Smooth muscle cell of the brain vasculature (primary cell): ENCODE measurements around the gene PAIP2.
"Not testable (repeated sequence)": the region's sequence is repeated elsewhere in the genome, so short reads cannot be mapped to it uniquely, and the experiment has no call there.

Source experiments
- DNase-seq: peaks from one replicate; pipeline ENCODE4 v3.0.0-alpha.2; 2012; ENCODE audit warnings: low read depth, low spot score

Gene PAIP2

GRCh38 chr5:139315056-139315615 lies 26.5 kb upstream of the PAIP2 start:
- no peak for DNase-seq

- no peak for DNase-seq
Observed at GRCh38 chr5:139335811-139336210, 5.8 kb upstream of the PAIP2 start.

DNA sequence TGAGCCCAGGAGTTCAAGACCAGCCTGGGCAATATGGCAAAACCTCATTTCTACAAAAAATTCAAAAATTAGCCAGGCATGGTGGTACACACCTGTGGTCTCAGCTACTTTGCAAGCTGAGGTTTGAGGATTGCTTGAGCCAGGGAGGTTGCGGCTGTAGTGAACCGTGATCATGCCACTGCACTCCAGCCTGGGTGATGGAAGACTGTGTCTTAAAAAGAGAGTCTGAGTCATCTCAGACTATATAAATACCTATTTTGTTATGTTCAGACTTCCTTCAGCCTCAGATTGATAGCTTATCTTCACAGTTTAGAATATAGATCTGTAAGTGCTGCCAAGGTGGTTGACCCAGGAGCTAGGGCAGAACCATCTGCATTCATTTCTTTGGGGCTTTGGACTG lies 1.6 kb upstream of the PAIP2 start:
- DNase-seq, result no peak

DNA sequence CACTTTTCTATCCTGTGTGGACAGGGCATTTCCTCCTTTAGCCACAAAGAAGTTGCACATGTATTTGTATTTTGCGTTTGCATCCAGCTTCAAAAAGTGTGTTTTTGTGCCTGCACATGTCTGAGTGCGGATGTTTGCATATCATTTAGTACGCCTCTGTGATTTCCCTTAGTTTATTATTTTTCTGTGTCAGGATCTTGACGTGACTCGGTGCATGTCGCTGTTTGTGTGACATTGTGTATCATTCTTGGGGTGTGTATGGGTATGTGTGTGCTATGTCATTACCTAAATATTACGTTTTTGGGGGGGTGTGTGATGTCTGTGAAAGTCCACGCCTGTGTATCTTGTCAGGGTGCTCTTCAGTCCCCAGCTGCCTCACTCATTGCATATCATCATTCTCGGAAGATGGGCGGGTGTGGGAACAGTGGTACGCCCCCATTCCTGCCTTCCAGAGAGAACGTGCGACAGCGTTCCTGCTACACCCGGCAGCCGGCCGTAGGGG lies 416 bp upstream of the PAIP2 start:
- DNase-seq, result no peak

DNA sequence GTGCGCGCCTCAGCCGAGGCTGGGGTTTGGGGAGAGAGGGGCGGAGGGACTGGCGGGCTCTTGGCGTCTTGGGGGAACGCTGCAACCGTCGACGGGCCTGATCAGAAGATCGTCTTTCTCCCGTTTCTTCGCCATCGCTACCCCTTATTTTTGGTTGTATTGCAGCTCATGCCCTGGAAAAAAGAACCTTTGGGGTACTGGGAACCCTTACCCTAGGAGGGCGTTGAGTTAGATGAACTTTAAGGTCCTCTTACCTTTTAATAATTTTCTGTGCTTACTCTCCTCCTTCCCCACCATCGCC lies 719 bp downstream of the PAIP2 start:
- DNase-seq, result no peak

DNA sequence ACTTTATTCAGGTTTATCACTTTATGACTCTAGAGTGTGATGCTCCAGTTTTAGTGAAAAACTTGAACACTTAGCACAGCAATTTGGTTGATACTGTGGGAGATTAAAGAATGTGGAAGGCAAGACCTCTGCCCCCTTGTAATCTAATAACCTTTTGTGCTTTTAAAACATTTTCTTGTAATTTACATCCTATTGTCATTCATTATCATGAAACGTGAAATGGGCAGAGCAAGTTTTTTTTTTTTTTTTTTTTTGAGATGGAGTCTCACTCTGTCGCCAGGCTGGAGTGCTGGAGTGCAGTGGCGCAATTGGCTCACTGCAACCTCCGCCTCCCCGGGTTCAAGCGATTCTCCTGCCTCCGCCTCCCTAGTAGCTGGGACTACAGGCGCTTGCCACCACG lies 1.8 kb downstream of the PAIP2 start:
- DNase-seq, result no peak

DNA sequence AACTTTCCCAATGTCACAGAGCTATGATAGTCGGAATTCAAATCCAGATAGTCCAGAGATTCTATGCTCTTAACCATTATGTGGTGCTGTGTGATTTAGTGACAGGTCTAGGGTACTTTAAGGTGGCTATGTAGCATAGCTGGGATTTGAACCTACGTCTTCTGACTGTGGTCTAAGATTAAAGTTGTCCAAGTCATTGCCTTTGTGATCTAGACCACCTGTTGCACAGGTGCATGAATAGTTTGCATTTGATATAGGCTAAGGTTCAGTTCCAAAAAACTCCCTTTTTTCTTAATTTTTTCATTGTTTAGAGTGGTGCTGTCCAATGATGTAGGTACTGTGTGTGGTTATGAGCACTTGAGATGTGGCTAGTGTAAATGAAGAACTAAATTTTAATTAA lies 2.5 kb downstream of the PAIP2 start:
- DNase-seq, result no peak

- not testable (repeated sequence) for DNase-seq
Observed at GRCh38 chr5:139345442-139345841, 3.8 kb downstream of the PAIP2 start.

DNA sequence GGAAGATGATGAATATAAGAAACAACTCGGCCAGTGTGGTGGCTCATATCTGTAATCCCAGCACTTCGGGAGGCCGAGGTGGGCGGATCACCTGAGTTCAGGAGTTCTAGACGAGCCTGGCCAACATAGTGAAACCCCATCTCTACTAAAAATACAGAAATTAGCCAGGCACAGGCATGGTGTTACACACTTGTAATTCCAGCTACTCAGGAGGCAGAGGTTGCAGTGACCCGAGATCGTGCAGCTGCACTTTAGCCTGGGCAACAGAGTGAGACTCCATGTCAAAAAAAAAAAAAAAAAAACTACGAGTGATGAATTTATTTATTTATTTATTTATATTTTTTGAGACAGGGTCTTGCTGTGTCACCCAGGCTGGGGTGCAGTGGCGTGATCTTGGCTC lies 6.2 kb downstream of the PAIP2 start:
- not testable (repeated sequence) for DNase-seq

DNA sequence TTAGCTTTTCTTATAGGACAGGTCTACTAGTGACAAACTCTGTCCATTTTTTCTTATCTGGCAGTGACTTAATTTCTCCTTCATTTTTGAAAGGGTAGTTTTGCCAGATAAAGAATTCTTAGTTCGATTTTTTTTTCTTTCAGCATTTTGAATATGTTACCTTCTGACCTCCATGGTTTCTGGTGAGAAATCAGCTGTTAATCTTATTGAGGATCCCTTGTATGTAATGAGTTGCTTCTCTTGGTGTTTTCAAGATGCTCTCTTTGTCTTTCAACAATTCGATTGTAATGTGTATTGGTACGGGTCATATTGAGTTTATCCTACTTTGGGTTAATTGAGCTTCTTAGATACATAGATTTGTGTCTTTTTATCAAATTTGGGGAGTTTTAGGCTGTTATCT lies 12.5 kb downstream of the PAIP2 start:
- DNase-seq, result no peak

- DNase-seq, result not testable (repeated sequence)
Observed at GRCh38 chr5:139355900-139356299, 14.2 kb downstream of the PAIP2 start.

DNA sequence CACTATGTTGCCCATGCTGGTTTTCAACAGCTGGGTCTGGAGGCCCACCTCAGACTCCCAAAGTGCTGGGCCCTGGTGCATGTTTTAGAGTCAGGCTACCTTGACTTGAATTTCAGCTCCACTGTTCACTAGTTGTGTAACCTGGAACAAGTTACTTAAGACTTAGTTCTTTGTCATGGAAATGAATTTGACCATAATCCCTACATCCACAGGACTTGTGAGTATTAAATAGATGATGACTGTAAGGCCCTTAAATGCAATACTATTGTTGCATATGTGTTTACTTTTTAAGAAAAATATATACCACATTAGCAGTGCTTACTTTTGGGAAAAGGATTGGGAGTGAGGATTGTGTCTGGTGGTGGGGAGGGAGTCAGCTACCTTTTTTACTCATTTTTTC lies 16.4 kb downstream of the PAIP2 start:
- no peak for DNase-seq

DNA sequence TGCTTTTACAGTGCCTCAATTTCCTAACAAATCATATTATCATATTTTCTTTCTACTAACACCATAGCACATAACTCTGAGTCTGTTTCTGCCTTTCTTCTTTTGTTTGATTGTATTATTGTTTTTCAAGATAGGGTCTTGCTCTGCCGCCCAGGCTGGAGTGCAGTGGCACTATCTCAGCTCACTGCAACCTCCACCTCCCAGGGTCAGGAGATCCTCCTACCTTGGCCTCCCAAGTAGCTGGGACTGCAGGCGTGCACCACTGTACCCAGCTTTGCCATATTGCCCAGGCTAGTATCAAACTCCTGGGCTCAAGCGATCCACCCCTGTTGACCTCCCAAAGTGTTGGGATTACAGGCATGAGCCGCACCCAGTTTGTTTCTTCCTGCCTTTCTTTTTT lies 18.7 kb downstream of the PAIP2 start:
- no peak for DNase-seq

- DNase-seq, result no peak
Observed at GRCh38 chr5:139361835-139362429, 20.3 kb downstream of the PAIP2 start.

DNA sequence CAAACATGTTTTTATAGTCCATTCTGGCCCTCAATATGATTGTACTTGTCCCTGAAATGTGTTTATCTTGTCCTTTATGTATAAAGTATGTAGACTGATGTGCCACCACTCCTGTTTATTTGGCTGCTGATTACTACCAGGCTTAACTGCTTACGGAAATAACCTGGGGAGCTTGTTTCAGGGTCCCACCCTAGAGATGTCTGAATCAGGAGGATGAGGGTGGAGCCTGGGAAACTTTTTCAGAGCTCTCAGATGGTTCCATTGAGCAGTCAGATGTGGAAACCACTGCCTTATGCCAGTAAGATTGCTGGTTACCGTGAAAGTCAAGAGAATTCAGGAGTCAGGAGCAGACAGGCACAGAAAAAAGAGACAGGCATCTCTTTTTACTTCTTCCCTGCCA lies 22.3 kb downstream of the PAIP2 start:
- no peak for DNase-seq

DNA sequence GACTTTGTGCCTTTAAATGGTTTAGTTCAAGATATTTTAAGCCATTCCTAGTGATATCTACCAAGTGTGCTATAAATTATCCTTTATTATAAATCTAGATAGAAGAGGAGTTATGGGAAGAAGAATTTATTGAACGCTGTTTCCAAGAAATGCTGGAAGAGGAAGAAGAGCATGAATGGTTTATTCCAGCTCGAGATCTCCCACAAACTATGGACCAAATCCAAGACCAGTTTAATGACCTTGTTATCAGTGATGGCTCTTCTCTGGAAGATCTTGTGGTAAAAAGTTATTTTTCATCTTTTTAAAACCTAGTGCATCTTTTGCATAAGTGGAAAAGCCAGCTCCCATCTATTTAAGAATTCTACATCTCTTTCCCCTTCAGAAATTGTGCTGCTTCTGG lies 22.8 kb downstream of the PAIP2 start:
- DNase-seq, result no peak

DNA sequence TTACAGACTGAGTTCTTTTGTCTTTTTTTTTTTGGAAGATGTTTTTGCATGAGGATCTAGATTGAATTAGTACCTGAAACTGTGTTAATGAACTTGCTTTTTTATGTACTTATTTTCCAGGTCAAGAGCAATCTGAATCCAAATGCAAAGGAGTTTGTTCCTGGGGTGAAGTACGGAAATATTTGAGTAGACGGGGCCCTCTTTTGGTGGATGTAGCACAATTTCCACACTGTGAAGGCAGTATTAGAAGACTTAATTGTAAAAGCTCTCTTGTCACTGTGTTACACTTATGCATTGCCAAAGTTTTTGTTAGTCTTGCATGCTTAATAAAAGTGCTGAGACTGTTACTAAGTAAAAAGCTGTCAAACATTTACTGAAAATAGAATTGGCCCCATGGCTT lies 27.0 kb downstream of the PAIP2 start:
- no peak for DNase-seq

GRCh38 chr5:139369181-139369580 lies 27.5 kb downstream of the PAIP2 start:
- peak; percentile 40 for DNase-seq

DNA sequence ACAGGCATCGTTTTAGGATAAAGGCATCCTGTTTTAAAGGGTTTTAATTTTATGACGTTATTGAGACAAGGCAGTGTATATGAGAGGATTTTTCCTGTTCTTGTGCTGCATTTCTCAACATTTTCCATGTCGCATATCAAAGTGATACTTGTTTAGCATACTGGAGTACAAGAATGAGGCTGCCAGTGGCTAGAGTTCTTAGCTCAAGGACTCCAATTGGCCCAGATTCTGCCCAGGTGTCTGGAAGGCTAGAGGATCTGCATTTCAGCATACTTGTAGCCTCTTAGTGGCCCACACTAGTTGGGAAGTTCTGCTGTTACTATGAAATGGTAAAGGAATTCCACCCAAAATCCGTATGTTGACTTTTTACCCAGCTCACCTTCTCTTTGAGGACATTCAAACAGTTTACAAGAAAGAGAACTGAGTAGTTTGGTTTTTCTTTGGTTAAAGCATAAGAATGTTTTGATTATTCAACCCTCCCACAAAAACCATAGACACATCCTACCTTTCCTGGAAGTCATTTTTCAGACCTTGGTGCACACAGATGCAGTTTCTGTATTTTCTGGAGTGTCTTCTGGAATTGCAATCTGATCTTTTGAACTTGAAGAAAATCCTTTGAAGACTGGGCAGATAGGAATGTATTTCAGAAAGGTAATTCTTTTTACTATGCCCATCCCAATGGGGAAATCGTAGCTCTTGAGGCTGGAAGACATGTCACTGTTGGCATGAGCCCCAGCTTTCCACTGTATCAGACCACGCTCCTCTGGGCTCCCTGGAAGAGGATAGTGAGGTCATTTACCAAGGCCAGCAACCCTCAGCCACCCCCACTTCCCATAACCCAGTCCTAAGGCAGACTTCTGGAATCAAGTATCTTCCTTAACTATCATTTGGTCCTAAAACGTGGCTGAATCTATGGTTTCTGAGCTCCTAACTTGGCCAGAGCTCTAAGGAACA lies 30.1 kb downstream of the PAIP2 start:
- no peak for DNase-seq

DNA sequence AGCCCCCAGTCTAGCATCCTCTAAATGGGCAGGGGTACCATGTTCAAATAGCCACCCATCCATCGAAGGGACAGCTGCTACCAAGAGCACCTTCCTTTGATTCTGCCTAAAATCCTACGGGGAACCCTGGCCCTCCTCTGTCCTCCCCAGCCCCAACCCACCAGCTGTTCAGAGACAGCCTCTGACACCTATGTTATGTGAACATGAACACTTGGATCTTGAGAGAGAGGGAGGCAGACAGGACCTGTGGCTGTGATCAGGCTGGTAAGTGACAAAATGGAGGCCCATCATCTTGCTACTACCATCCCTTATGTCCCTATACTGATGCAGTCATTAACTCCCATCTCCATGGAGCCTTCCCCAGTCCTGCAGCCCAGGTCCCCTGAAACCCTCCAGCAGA lies 33.3 kb downstream of the PAIP2 start:
- DNase-seq, result no peak

DNA sequence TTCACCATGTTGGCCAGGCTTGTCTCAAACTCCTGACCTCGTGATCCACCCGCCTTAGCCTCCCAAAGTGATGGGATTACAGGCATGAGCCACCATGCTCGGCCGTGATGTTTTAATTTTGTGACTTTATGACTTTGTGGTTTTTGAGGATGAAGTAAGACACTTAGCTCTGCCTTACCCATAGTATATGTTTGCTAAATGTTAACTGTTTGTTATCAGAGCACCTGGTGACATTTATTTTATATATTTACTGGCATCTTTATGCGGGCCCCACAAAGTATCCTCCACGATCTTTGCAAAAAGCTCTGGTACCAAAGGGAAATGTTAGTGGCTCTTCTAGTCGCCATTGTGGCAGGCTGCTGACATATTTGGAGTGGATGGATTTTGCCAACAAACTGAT lies 34.7 kb downstream of the PAIP2 start:
- DNase-seq, result no peak

- no peak for DNase-seq
Observed at GRCh38 chr5:139377226-139377625, 35.6 kb downstream of the PAIP2 start.
